Middle frontal gyrus (tissue), 1 donor: ENCODE results near the gene NAT14.
"Not testable (repeated sequence)": the region's sequence is repeated elsewhere in the genome, so short reads cannot be mapped to it uniquely, and the experiment has no call there.

ENCODE experiments used
- DNase-seq: peaks from one replicate; pipeline ENCODE4 v3.0.0-alpha.2; 2015; ENCODE audit warnings: low spot score; ENCODE audit errors: extremely low spot score

The NAT14 gene

DNA sequence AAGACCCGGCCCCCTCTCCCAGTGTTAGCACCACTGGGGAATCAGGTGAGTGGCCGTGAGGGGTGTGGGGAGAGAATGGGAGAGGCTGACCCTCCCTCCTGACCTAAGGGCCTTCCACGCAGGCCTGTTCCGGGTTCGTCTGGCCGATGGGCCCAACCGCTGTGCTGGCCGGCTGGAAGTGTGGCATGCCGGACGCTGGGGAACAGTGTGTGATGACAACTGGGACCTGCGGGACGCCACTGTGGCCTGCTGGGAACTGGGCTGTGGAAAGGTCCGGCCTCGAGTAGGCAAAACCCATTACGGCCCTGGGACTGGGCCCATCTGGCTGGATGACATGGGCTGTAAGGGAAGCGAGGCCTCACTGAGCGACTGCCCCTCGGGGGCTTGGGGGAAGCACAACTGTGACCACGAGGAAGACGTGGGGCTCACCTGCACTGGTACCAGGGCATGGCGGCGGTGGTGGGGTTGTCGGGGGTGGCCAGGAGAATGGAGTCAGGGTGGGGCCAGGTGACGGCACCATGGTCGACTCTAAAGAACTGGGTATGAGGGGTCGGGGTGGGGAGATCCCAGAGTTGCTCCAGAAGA is 15.5 kb downstream of the NAT14 start:
- DNase-seq, result no peak

DNA sequence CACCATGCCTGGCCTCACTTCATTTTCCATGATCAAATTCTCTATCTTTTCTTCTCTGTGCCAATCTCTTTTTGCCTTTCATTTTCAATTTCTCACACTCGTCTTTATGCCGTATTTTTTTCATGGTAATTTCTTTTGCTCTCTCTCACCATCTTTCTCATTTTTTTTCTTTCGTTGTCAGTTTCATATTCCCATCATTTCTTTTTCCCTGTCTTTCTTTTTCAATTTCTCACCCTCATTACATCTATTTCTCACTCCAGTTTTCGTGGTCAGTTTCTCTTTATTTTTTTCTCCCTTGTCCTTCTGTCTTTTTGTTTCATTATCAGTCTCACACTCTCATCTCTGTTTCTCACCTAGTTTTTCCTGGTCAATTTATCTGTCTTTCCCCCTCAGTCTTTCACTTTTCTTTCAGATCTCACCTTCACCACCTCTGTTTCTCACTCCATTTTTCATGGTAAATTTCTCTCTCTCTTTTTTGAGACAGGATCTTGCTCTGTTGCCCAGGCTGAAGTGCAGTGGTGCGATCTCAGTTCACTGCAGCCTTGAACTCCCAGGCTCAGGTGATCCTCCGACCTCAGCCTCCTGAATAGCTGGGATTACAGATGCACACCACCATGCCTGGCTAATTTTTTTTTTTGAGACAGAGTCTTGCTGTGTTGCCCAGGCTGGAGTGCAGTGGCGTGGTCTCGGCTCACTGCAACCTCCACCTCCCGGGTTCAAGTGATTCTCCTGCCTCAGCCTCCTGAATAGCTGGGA is 17.4 kb downstream of the NAT14 start:
- no peak for DNase-seq

DNA sequence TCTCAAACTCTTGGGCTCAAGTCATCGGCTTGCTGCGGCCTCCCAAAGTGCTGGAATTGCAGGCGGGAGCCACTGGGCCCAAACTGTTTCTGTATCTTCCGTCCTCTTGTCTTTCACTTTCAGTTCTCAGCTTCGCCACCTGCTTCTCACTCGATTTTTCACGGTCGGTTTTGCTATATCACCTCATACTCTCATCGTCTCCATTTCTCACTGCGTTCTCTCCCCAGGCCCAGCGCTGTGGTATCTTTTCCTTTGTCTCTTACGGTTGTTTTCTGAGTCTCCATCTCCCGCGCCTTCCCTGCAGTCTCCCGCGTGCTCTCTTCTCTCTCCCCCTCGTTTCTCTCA is 18.1 kb downstream of the NAT14 start:
- DNase-seq, result no peak

DNA sequence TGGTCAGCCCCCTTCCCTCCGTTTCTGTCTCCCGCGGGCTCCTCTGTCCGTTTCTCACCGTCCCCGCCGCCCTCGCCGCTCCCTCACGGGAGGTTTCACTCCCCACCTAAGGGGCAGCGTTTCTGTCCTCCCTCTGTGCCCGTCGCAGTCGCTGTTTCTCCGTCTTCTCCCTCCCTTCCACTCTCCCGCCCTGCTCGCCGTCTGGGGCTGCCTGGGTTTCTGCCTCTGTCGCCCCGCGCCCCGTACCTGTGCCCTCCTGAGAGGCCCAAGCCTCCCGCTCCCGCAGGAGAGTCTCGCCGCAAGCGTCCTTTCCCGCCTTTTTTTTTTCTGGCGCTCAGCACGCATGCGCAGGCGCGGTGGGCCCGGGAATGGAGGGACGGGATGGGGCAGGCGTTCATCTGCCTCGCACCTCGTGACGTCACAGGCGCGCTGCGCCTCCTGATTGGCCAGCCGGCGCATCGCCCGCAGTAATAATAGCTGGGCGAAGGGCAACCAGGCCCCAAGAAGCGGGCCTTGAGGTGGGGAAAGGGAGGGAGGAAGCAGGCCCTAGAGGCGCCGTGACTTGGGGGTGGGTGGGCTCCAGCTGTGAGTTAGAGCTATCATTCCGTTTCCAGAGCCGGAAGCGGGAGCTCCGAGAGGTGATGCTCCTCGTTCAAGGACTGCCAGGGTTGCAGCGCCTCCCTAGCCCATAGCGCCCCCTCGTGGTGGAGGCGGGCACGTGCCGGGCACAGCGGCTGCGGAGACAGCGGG is 18.7 kb downstream of the NAT14 start:
- DNase-seq, result peak; percentile 93

DNA sequence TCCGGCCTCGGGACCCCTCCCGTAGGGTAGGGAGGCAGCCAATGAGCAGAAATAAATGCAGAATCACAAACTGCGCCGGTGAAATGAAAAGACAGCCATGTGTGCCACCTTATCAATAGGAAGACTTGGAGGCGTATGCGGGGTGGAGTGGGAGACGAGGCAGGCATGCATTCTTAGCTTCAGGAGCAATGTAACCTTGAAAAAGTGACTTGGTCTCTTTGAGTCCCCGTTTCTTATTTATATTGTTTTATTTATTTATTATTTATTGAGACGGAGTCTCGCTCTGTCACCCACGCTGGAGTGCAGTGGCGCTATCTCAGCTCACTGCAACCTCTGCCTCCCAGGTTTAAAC is 19.2 kb downstream of the NAT14 start:
- no peak for DNase-seq

DNA sequence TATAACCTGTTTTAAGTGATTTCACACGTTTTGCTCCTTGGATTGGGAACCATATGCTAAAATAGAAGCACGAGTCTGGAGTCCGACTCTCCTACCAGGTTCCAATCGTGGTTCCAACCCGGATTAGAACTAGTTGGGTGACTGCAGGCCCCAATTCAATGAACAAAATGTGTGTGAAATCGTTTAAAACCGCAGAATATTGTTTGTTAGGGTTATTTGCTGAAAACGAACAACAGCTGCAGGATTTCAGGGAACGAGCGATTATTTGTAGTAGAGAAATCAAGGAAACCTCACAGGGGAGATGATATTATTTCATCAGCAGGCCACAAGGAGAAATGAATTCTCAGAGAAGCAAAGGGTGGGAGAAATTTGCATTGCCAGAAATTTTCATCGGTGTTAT is 20.0 kb downstream of the NAT14 start:
- DNase-seq, result no peak

DNA sequence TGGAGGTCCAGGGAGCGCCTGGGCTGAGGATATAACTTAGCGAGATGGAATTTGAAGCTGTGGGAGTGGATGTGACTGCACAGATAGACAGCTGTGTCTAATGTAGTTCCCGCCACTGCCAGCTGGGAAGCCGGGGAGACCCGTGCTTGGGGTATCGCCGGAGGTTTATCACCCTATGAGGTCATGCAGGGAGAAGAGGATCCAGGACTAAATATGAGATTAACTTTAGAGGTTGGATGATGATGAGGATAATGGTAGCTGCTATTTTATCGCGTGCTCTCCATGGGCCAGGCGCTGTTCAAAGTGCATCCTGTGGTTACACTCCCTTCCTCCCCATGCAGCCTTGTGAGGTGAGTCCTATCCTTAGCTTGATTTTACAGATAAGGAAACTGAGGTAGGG is 23.1 kb downstream of the NAT14 start:
- DNase-seq, result no peak

DNA sequence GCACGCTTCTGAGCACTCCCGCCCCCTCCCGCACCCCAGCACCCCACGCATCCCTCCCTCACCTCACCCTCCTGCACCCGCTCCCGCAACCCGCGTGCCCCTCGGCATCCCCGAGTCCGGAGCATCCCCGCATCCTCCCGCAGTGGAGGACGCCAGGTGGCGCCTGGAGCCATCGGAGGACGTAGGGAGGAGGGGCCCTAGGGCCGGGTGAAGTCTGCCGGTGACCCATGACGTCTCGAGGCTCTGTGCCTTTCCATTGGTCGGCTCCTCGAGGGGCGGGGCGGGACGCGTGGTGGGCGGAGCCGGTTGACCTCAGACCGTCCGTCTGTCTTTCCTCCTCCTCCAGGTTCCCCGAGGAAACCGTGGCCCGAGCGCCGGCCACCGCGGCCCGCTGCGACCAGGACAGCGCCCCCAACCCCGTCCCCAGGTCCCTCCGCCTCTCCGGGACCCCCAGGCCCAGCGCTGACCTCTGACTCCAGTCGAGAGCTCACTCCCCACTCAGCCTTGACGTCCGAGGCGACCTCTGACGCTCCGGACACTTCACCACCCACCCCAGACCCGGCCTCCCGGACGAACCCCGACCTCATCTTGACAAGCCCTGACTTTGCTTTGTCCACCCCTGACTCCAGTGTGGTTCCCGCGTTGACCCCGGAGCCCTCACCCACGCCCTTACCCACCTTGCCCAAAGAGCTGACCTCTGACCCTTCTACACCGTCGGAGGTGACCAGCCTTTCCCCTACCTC is 32.1 kb downstream of the NAT14 start:
- DNase-seq, result peak; percentile 90

DNA sequence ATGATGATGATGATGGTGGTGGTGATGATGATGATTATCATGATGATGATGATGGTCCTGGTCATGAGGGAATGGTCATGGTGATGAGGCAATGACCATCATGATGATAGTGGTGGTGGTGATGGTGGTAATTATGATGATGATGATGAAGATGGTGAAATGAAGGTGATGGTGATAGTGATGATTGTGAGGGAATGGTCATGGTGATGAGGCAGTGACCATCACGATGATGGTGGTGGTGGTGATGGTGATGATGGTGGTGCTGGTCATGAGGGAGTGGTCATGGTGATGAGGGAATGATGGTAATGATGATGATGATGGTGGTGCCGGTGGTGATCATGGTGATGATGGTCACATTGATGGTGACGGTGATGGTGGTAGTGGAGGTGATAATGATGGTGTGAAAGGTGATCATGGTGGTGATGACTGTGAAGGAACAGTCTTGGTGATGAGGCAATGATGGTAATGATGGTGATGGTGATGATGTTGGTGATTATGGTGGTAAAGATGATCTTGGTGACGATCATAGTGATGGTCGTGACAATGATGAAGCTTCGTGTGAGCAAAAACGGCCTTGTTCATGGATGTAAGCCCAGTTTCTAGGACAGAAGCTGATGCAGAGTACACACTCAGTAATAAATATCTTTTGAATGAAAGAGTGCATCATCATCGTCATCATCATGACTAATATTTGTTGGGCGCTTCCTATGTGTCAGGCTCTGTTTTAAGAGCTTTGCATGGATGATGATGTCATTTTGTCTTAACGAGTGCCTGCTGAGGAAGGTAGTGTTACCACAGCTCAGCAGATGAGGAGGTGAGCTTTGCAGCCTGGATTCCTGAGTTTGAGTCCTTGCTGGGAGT is 34.7 kb downstream of the NAT14 start:
- DNase-seq, result no peak

DNA sequence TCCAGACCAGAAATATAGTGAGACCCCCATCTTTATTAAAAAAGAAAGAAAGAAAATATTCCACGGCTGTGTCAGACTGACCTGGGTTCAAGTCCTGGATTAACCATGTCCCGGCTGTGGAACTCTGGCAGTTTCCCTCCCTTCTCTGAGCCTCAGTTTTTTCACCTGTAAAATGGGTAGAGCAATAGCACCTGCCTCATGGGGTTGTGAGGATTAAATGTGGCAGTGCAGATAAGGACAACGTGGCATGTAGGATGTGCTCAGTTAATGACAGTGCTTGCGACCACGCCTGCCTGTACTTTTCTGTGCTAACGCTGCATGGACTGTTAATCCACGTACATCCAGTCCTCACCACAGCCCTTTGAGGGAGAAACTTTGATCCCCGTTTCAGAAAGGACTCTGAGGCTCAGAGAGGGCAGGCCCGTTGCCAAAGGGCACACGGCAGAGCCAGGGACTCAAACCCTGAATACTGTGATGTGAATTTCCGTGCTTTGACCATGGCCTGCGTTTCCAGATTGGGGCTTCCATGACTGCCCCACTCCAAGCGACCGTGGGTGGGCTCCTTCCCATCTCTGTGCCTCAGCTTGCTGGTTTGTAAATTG is 35.8 kb downstream of the NAT14 start:
- DNase-seq, result no peak

DNA sequence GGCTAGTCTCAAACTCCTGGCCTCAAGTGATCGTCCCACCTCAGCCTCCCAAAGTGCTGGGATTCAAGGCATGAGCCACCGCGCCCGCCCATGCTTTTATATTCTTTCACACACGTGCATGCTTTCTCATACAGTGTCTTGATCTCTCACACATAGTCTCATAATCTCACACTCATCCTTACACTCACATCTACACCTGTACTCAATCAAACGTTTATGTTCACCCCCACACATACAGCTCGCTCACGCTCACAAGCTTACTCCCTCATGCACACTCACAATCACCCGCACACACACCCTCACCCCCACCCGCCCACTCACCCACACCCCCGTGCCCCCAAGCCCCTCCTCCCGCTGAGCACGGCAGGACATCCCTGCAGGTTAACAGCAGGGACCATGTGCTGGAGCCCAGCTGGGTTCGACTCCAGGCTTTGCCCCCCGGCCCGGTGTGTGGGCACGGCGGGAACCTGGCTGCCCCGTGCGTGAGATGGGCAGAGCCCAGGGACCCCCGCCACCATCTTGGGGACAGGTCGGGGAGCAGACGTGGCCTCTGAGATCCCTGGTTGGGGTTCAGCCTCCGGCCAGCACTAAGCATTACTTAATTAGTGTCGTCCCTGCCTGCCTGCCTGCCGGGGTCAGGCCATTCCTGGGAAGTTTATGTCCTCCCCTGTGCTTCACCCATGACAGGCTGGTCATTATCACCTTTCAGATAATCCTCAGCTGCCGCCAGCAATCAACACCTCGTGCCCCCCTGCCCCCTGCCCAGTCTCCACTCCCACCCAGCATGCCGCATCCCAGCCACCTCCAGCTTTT is 40.5 kb downstream of the NAT14 start:
- no peak for DNase-seq

DNA sequence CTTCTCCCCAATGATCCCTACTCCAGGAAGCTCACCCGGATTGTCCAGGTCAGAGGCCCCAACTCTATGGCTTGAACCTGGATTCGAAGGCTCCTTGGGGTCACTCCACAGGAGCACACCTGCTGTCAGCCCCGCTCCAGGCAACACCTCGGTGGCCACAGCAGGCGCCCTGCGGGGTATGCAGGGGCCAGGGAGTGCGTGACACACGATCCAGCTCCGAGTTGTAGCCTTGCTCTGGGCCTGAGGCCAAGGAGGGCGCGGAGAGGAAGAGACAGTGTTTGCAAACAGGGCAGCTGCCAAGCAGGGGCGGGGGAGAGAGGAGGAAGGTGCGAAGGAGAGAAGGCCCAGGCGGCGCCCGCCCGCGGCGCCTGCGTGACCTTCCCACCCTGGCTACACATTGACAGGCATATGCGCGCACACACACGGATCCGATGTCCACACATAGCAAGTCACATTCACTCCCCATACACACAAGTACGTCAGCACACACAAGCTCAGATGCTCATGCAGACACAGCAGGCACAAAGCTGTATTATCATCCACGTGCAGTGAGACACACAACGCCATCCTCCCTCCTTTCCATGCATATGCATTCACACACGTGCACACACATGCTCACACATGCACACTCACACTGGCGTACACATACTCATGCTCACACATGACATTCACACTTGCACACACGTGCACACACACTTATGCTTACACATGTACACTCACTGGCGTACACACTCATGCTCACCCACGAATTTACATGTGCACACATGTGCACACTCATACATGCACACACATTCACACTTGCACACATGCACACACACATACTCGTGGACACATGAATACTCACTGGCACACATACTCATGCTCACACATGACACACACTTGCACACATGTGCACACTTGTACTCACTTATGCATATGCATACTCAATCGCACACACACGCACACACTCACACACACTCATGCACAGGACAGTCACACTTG is 41.5 kb downstream of the NAT14 start:
- no peak for DNase-seq

DNA sequence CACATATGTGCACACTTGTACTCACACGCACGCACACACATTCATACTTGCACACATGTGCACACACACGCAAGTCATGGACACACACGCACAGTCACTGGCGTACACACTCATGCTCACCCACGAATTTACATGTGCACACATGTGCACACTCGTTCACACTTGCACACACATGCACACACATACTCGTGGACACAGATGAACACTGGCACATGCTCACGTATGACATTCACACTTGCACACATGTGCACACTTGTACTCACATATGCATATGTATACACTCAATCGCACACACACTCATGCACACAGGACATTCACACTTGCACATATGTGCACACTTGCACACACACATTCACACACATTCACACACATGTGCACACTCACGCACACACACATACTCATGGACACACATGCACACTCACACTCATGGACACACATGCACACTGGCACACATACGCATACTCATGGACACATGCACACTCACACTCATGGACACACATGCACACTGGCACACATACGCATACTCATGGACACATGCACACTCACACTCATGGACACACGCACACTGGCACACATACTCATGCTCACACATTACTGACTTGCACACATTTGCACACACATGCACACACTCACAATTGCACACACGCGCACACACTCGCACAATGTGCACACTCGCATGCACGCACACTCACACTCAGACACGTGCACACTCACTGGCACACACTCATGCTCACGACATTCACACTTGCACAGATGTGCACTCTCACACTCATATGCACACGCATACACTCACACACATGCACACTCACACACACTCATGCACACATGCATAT is 42.4 kb downstream of the NAT14 start:
- DNase-seq, result no peak

DNA sequence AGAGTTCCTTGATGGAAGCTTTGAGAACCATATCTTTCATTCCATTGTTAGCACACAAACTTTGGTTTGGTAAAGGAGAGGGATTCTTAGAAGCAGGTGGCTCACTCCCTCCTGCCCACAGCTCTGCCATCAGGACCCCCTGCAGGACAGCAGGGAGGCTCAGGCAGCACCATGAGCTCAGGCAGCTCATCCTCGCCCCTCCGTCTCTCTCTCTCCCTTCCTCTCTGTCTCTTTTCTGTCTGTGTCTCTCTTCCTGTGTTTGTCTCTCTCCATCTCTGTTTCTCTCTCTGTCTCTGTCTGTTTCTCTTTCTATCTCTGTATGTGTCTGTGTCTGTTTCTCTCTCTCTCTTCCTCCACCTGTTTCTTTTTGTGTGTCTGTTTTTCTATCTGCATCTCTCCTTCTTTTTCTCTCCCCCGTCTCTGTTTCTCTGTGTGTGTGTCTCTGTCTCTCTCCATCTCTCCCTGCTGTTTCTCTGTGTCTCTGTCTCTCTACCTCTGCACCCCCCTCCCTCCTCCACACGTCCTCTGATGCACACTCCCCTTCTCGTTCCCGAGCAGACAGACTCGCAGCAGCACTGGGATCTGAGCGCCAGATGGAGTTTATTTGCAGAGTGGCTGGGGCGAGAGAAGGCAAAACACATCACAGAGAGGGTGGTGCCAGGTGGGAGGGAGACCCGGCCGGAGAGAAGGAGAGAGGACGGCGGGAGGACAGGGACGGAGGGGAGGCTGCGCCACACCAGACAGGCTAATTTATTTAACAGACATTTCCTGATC is 43.2 kb downstream of the NAT14 start:
- DNase-seq, result no peak

DNA sequence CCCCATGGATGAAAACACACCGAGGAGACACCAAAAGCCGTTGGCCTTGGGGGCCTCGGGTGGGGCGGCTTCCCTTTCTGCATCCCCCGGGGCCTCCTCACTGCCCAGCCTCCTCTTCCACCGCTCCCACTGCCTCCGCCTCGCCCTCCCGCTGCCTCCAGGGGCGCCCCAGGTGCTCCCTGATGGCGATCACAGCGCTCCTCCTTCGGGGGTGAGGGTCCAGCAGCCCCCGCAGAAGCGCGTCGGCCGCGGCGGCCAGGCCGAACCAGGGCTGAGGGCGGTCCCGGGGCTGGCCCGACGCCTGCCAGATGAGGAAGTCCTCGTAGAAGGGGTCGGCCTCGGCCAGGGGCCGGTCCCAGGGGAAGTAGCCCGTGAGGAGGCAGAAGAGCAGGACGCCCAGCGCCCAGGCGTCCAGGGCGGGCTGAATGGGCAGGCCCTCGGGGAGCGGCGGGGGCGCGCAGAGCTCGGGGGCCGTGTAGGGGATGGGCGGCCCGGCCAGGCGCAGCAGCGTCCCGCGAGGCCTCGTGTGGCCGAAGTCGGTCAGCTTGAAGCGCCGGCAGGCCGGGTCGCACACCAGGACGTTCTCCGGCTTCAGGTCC is 44.7 kb downstream of the NAT14 start:
- no peak for DNase-seq

DNA sequence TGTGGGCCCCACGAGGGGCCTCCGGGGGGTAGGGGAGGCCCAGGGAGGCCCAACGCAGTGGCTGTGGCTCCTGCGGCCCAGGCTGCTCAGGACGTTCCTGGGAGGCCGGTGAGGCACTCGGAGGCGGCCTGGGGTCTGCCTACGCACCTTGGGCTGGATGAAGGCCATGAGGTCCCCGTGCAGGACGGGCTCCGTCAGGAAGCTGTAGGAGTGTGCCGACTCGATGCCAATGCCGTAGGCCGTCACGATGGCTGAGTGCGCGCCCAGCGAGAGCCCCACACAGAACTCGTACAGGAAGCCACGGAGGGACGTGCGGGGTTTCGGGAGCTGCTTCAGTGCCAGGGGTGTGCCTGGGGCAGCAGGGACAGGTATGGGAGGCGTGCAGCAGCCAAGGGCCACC is 46.0 kb downstream of the NAT14 start:
- no peak for DNase-seq

DNA sequence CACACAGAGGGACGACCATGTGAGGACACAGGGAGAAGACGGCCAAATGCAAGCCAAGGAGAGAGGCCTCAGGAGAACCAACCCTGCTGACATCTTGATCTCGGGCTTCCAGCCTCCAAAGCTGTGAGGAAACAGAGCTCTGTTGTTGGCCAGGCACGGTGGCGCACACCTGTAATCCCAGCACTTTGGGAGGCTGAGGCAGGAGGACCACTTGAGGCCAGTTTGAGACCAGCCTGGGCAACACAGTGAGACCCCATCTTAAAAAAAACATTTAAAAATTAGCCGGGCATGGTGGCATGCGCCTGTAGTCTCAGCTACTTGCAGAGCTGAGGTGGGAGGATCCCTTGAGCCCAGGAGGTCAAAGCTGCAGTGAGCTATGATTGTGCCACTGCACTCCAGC is 49.3 kb downstream of the NAT14 start:
- DNase-seq, result not testable (repeated sequence)
